Stimulated activated CD4-positive, alpha-beta T cell treated with anti-CD3 and anti-CD28 coated beads, Interleukin-4, amount 100 ng/mL, for 48 hours (primary cell): ENCODE data around the gene EIF4E1B.
A peak's percentile ranks its signal among the peaks of the same experiment; 100 is the strongest.
"Not testable (repeated sequence)": the region's sequence is repeated elsewhere in the genome, so short reads cannot be mapped to it uniquely, and the experiment has no call there.

Experiments
- DNase-seq, 2 donors: peaks; one replicate each; pipeline ENCODE4 v3.0.0-alpha.2; 2020; ENCODE audit warnings: low read depth in 2 of 2

EIF4E1B gene, protein sequence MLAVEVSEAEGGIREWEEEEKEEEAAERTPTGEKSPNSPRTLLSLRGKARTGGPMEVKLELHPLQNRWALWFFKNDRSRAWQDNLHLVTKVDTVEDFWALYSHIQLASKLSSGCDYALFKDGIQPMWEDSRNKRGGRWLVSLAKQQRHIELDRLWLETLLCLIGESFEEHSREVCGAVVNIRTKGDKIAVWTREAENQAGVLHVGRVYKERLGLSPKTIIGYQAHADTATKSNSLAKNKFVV

GRCh38 chr5:176629853-176630680, at the start of gene EIF4E1B, which contains the start of gene SNCB:
EIF4E1B (plus strand) TSS chr5:176630675; CDS start chr5:176642788, 12,113 bp downstream.
SNCB (minus strand) TSS chr5:176630534; CDS start chr5:176629654, 880 bp downstream.
- peak; percentile 46 to 48 for DNase-seq

DNA sequence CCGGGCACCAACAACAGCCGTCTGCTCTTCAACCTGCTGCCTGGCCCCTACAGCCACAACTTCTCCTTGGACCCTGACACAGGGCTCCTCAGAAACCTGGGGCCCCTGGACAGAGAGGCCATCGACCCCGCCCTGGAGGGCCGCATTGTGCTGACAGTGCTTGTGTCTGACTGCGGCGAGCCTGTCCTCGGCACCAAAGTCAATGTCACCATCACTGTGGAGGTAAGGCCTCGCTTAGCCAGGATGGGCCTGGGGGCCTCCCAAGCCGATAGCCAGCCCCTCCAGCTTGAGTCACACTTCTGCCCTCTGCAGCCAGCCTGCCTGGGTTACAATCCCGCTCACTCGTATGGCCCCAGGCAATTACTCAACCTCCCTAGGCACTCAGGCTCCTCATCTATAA, 49.1 kb upstream of the EIF4E1B start:
- DNase-seq: no peak

- DNase-seq: no peak
Measured at GRCh38 chr5:176583076-176583475, 47.4 kb upstream of the EIF4E1B start.

GRCh38 chr5:176587398-176587797, 43.1 kb upstream of the EIF4E1B start:
- DNase-seq: no peak

GRCh38 chr5:176588297-176588696, 42.2 kb upstream of the EIF4E1B start:
- no peak for DNase-seq

DNA sequence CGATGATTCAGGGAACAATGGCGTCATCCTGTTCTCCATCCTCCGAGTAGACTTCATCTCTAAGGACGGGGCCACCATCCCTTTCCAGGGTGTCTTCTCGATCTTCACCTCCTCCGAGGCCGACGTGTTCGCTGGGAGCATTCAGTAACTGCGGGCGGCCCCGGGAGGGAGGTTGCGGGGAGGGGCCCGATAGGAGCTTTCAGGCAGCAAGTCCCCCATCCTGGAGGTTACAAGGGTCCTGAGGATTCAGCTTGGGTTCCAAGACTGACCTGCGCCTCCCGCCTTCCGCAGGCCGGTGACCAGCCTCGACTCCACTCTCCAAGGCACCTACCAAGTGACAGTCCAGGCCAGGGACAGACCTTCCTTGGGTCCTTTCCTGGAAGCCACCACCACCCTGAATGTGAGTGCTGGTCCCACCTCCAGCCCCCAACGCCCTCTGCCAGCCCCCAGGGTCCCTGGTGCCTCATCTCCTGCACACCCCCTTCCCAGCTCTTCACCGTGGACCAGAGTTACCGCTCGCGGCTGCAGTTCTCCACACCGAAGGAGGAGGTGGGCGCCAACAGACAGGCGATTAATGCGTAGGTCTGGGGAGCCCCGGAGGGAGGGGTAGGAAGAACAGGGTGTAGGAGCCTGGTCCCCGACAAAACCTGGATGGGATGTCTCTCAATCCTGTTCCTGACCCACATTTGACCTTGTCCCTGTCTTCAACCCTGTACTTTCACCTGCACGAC, 41.3 kb upstream of the EIF4E1B start:
- no peak for DNase-seq

GRCh38 chr5:176590035-176590717, 40.3 kb upstream of the EIF4E1B start:
- no peak for DNase-seq

GRCh38 chr5:176591667-176592066, 38.8 kb upstream of the EIF4E1B start:
- DNase-seq: not testable (repeated sequence)

DNA sequence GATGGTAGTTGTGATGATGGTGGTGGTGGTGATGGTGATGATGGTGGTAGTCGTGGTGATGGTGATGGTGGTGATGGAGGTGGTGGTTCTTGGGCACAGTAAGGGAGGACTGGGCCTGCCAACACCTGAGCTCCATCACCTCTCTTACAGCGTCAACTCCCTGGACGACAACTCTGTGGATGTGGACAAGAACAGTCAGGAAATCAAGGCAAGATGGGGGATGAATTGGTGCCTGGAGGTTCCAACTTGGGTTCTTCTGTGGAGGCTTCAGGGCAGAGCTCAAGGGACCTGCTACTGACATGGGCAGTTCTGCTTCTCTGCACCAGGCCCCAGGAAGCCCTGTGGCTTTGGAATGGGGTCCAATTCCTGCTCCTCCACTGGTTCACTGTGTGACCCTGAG, 37.9 kb upstream of the EIF4E1B start:
- no peak for DNase-seq

GRCh38 chr5:176593273-176593869, 37.1 kb upstream of the EIF4E1B start:
- DNase-seq: no peak

DNA sequence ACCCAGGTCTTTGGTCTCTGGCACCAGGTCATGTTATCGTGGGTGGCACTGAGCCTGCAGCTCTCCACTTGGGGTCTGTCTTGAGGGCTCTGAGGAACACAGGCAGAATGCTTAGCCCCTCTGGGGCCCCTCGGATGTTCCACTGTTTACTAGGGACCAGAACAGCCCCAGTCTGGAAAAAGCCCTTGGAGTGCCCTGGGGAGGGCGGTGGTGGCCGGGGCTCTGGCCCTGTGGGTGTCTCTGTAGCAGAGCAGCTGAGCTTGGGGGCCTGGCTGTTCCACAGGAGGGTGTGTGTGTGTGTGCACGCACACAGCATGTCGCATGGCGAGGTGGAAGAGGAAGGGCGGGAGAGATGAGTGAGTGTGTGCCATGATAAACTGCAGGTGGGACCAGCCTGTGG, 35.9 kb upstream of the EIF4E1B start:
- no peak for DNase-seq

DNA sequence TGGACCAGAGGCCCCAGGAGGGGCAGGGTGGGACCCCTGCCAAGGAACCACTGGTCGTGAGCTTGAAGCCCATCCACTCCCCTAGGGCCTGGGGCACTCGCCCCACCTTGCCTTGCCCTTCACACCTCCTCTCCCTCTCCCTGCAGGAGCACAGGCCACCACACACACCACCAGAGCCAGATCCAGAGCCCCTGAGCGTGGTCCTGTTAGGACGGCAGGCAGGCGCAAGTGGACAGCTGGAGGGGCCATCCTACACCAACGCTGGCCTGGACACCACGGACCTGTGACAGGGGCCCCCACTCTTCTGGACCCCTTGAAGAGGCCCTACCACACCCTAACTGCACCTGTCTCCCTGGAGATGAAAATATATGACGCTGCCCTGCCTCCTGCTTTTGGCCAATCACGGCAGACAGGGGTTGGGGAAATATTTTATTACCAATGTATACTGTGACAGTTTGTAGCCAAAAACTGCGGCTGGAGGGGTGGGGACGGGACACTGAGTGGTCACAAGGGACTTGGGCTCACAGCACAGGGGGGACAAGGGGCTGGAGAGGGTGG, 35.0 kb upstream of the EIF4E1B start:
- no peak for DNase-seq

DNA sequence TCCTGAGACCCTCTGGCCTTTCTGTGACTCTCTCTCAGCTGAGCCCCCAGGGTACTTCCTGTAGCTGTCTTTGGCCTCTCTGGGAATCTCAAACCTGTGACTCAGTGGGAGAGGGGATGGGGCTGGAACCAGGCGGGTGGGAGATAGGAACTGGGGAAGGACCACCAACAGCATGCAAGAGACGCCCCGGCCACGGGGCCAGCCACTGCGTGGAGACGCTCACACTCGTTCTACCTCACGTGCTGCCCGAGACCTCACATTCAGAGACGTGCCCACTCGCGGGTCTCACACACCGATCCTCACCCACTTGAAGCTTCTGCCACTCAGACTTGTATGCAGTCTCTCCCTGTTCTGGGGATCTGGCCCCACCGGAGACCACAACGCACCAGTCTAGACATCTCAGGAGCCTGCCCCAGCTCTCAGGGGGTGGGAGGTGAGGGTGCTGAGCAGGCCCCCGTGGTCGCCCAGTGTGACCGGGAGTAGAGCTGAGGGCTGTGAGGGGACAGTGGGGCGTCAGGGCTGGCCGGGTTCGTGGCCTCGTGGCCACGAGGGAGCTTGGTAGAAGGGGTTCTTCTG, 34.3 kb upstream of the EIF4E1B start:
- no peak for DNase-seq

DNA sequence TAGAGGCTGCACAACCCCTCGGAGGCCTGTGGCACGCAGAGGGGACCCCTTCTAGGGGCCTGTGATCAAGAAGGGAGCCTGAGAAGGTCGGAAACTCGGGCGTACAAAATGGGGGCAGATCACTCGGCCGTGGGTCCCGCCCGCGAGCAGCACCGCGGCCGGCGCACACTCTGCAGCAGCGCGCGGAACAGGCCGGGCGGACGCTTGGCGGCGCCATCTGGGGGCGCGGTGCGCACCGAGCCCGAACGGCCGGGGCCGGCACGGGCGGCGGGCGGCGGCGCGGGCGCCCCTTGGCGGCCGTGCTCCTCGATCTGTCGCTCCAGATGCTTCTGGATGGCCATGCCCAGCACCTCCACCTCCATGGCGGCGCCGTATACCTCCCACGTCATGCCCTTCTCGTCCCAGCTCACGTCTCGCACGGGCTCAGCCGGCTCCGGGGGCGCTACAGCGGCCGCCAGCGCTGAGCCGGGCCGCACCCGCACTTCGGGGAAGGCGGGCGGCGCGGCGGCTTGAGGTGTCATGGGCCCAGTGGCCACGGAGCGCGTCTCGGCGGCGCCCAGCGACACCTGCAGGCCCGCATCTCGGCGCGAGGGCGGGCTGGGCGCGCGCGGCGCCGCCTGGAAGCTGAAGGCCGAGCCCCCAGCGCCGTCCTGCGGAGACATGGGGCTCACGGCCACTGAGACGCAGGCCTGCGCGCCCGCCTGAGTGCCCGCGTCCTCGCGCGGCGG, 33.6 kb upstream of the EIF4E1B start:
- DNase-seq: peak; percentile 37 to 48

GRCh38 chr5:176597417-176598389, 32.8 kb upstream of the EIF4E1B start:
- no peak for DNase-seq

DNA sequence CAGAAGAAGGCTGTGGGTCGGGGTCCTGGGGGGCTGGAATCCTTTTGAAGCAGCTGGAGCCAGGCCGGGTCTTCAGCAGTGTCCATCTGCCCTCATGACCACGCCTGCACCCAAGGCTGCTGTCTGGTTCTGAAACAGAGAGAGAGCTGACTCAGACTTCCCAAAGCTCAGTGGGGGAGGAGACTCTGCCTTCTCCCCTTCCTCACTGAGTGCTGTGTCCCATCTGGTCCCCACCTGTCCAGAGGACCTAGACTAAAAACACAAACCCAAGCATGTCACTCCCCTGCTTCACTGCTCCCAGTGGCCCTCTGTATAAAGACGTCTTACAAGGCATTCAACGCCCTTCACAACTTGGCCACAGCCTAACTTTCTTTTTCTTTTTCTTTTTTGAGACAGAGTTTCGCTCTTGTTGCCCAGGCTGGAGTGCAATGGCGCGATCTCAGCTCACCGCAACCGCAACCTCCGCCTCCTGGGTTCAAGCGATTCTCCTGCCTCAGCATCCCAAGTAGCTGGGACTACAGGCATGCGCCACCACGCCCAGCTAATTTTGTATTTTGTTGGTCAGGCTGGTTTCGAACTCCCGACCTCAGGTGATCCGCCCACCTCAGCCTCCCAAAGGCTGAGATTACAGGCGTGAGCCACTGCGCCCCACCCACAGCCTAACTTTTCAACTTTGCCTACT, 30.6 kb upstream of the EIF4E1B start:
- not testable (repeated sequence) for DNase-seq

GRCh38 chr5:176601901-176602482, 28.5 kb upstream of the EIF4E1B start:
- DNase-seq: no peak

- no peak for DNase-seq
Measured at GRCh38 chr5:176603091-176603490, 27.4 kb upstream of the EIF4E1B start.
